IMR-90 (cell line): ENCODE measurements around the gene KLLN. TPM values are rescaled to one million over a fixed set of nuclear protein-coding genes. Genes with fewer than 3 reads are reported as not detected.

Experiments
- ATAC-seq: fragments of 200-7000 bp; cut with Tn5 transposase; 2 replicates; pipeline ENCODE4 v1.9.1; 2020; ENCODE audit warnings: low read depth, mild to moderate bottlenecking, moderate library complexity
- BruUV-seq: library from RNA; stranded (reverse); fragments of 400-500 nt; replicated peaks from 2 replicates; lab custom pipeline; 2021; lab: Mats Ljungman, UMichigan
- CTCF ChIA-PET: fragments of 300-600 bp; formaldehyde crosslinking; extraction: SDS; loops from one replicate; lab custom pipeline; 2021; ENCODE audit warnings: antibody characterized with exemption; lab: Yijun Ruan, JAX
- POLR2A ChIA-PET: fragments of 300-600 bp; sonication (Branson Sonifier 250); formaldehyde crosslinking; loops from one replicate; lab custom pipeline; 2022; ENCODE audit warnings: antibody characterized with exemption; ENCODE audit not compliant: unreplicated experiment; lab: Charles Lee
- DNase-seq: peaks from one replicate; pipeline ENCODE4 v3.0.0; 2013
- H2AFZ ChIP-seq: replicated peaks from 2 replicates; pipeline ENCODE3; 2013; ENCODE audit warnings: low read length, mild to moderate bottlenecking; ENCODE audit not compliant: poor library complexity
- H2AK5ac ChIP-seq: 2 replicates; pipeline ENCODE4 v1.6.1; 2013; ENCODE audit warnings: low read depth, low read length, inconsistent platforms
- H2AK9ac ChIP-seq: replicated peaks from 2 replicates; pipeline ENCODE3; 2013; ENCODE audit warnings: mild to moderate bottlenecking, low read depth, low read length, moderate library complexity; ENCODE audit not compliant: poor library complexity
- H2BK120ac ChIP-seq: 2 replicates; pipeline ENCODE4 v1.6.1; 2013; ENCODE audit warnings: low read depth, low read length, inconsistent platforms
- H2BK15ac ChIP-seq: 3 replicates; pipeline ENCODE4 v1.6.1; 2013; ENCODE audit warnings: low read depth, low read length, inconsistent platforms
- H2BK20ac ChIP-seq: 2 replicates; pipeline ENCODE4 v1.6.1; 2013; ENCODE audit warnings: low read depth, mild to moderate bottlenecking, inconsistent platforms, low read length, moderate library complexity
- H2BK5ac ChIP-seq: 2 replicates; pipeline ENCODE4 v1.6.1; 2013; ENCODE audit warnings: mild to moderate bottlenecking, low read depth, low read length, inconsistent platforms; ENCODE audit not compliant: poor library complexity, severe bottlenecking
- H3K14ac ChIP-seq: replicated peaks from 2 replicates; pipeline ENCODE4 v1.6.1; 2013; ENCODE audit warnings: low read depth, low read length, inconsistent platforms
- H3K18ac ChIP-seq: 2 replicates; pipeline ENCODE4 v1.6.1; 2013; ENCODE audit warnings: low read depth, low read length, control low read depth
- H3K23ac ChIP-seq: 2 replicates; pipeline ENCODE4 v1.6.1; 2013; ENCODE audit warnings: low read depth, low read length, inconsistent platforms
- H3K27ac ChIP-seq: 2 replicates; pipeline ENCODE4 v1.5.1; 2013; ENCODE audit warnings: mild to moderate bottlenecking, control low read depth, low read length; ENCODE audit not compliant: insufficient read depth
- H3K27me3 ChIP-seq: 2 replicates; pipeline ENCODE4 v1.6.1; 2013; ENCODE audit warnings: low read length; ENCODE audit not compliant: control insufficient read depth, insufficient read depth
- H3K36me3 ChIP-seq: 2 replicates; pipeline ENCODE4 v1.6.1; 2013; ENCODE audit warnings: low read length, mixed read lengths; ENCODE audit not compliant: control insufficient read depth, insufficient read depth
- H3K4ac ChIP-seq: 2 replicates; pipeline ENCODE4 v1.6.1; 2013; ENCODE audit warnings: low read depth, low read length, inconsistent platforms
- H3K4me1 ChIP-seq: 2 replicates; pipeline ENCODE4 v1.6.1; 2013; ENCODE audit warnings: low read length, mixed read lengths; ENCODE audit not compliant: control insufficient read depth, insufficient read depth
- H3K4me2 ChIP-seq: 2 replicates; pipeline ENCODE4 v1.6.1; 2013; ENCODE audit warnings: low read depth, mild to moderate bottlenecking, control low read depth, low read length, moderate library complexity
- H3K4me3 ChIP-seq: 2 replicates; pipeline ENCODE4 v1.5.1; 2013; ENCODE audit warnings: low read depth, mild to moderate bottlenecking, control low read depth, low read length, moderate library complexity; ENCODE audit not compliant: insufficient read depth
- H3K56ac ChIP-seq: 2 replicates; pipeline ENCODE4 v1.6.1; 2013; ENCODE audit warnings: low read length, inconsistent platforms; ENCODE audit not compliant: insufficient read depth; ENCODE audit errors: extremely low read depth
- H3K79me1 ChIP-seq, 2 experiments: 2 replicates each; pipeline ENCODE4 v1.6.1; 2013; ENCODE audit warnings: low read length in 2 of 2, inconsistent platforms in 1 of 2, low read depth in 1 of 2
- H3K9ac ChIP-seq: 2 replicates; pipeline ENCODE4 v1.6.1; 2013; ENCODE audit warnings: low read depth, low read length, control low read depth
- H3K9me1 ChIP-seq: 2 replicates; pipeline ENCODE4 v1.6.1; 2013; ENCODE audit warnings: low read length, inconsistent platforms; ENCODE audit not compliant: insufficient read depth
- H3K9me3 ChIP-seq: 2 replicates; pipeline ENCODE4 v1.6.1; 2013; ENCODE audit warnings: low read length; ENCODE audit not compliant: control insufficient read depth, insufficient read depth
- H4K20me1 ChIP-seq: 2 replicates; pipeline ENCODE4 v1.6.1; 2013; ENCODE audit warnings: low read length, inconsistent platforms; ENCODE audit not compliant: insufficient read depth
- H4K5ac ChIP-seq: 2 replicates; pipeline ENCODE4 v1.6.1; 2013; ENCODE audit warnings: mild to moderate bottlenecking, low read depth, low read length, control low read depth
- H4K8ac ChIP-seq, 2 experiments: 2 replicates each; pipeline ENCODE4 v1.6.1; 2013; ENCODE audit warnings: low read depth in 2 of 2, low read length in 2 of 2, control low read depth in 1 of 2, inconsistent platforms in 1 of 2
- H4K91ac ChIP-seq: 2 replicates; pipeline ENCODE4 v1.6.1; 2013; ENCODE audit warnings: low read depth, low read length, inconsistent platforms; ENCODE audit not compliant: insufficient read depth
- BHLHE40 ChIP-seq: fragments of 150-350 bp; IDR thresholded peaks from 2 replicates; pipeline ENCODE4 v1.6.1; 2016; ENCODE audit warnings: mild to moderate bottlenecking, low read depth, low read length
- CHD1 ChIP-seq: IDR thresholded peaks from 2 replicates; pipeline ENCODE4 v1.6.1; 2012; ENCODE audit warnings: low read depth, low read length, improper control_type of control experiment
- FOS ChIP-seq: fragments of 150-350 bp; IDR thresholded peaks from 2 replicates; pipeline ENCODE4 v1.6.1; 2016; ENCODE audit warnings: low read depth, low read length
- MAFK ChIP-seq: IDR thresholded peaks from 2 replicates; pipeline ENCODE4 v1.6.1; 2012; ENCODE audit warnings: low read depth, low read length, improper control_type of control experiment
- MAZ ChIP-seq: IDR thresholded peaks from 2 replicates; pipeline ENCODE4 v1.6.1; 2012; ENCODE audit warnings: low read depth, mild to moderate bottlenecking, low read length, improper control_type of control experiment, moderate library complexity, borderline replicate concordance
- MXI1 ChIP-seq: IDR thresholded peaks from 2 replicates; pipeline ENCODE4 v1.6.1; 2012; ENCODE audit warnings: low read depth, mild to moderate bottlenecking, low read length, moderate library complexity, borderline replicate concordance
- NFE2L2 ChIP-seq: fragments of 150-350 bp; IDR thresholded peaks from 2 replicates; pipeline ENCODE4 v1.6.1; 2016; ENCODE audit warnings: low read depth, mild to moderate bottlenecking, low read length
- POLR2A ChIP-seq: IDR thresholded peaks from 2 replicates; pipeline ENCODE4 v1.6.1; 2012; ENCODE audit warnings: mild to moderate bottlenecking, low read depth, low read length
- RAD21 ChIP-seq: IDR thresholded peaks from 2 replicates; pipeline ENCODE4 v1.6.1; 2012; ENCODE audit warnings: low read length, improper control_type of control experiment
- RCOR1 ChIP-seq: IDR thresholded peaks from 2 replicates; pipeline ENCODE4 v1.6.1; 2012; ENCODE audit warnings: mild to moderate bottlenecking, low read length, improper control_type of control experiment; ENCODE audit not compliant: insufficient replicate concordance
- RFX5 ChIP-seq: IDR thresholded peaks from 2 replicates; pipeline ENCODE4 v1.8.0; 2012; ENCODE audit warnings: low read depth, mild to moderate bottlenecking, low read length, moderate library complexity
- SMC3 ChIP-seq: fragments of 150-350 bp; IDR thresholded peaks from 2 replicates; pipeline ENCODE4 v1.6.1; 2016; ENCODE audit warnings: low read depth, mild to moderate bottlenecking, antibody characterized with exemption, low read length, moderate library complexity
- WGBS, 2 experiments: methylation state at CpG; one replicate each; pipeline versions ENCODE4 v1.1.5 to v1.1.7; 2013; ENCODE audit warnings: missing lambda C conversion rate in 2 of 2; ENCODE audit not compliant: insufficient read length in 1 of 2; ENCODE audit errors: extremely low coverage in 2 of 2; 5-methylcytosine and 5-hydroxymethylcytosine counted together
- dilution Hi-C: fragments of 300-500 bp; cut with HindIII; formaldehyde crosslinking; loops from one replicate; pipeline ENCODE4 v1.14.3; 2018; ENCODE audit warnings: low sequenced_read_pairs; ENCODE audit not compliant: unreplicated experiment
- in situ Hi-C: fragments of 300-500 bp; cut with MboI; formaldehyde crosslinking; loops from 3 replicates; pipeline ENCODE4 v1.14.3; 2019; ENCODE audit warnings: low sequenced_read_pairs, inconsistent platforms, mixed read lengths
- intact Hi-C: fragments of 100-400 bp; cut with micrococcal nuclease; formaldehyde crosslinking; loops from 2 replicates; pipeline ENCODE4 v1.10.0; 2022
- polyA plus RNA-seq, 3 experiments: library from polyadenylated mRNA; depleted of rRNA; stranded (reverse); fragments of >200 nt; gene quantifications; 2 replicates each; pipeline ENCODE4 v1.2.3, GENCODE V29; 2012; ENCODE audit warnings: low replicate concordance in 1 of 3
- total RNA-seq: library from RNA; depleted of rRNA; stranded (reverse); fragments of >200 nt; gene quantifications from 2 replicates; pipeline ENCODE4 v1.2.3, GENCODE V29; 2012
- TF ChIP-seq, protein P1 (sequence below): fragments of 150-350 bp; IDR thresholded peaks from 2 replicates; pipeline ENCODE4 v1.6.1; 2016; ENCODE audit warnings: low read depth, mild to moderate bottlenecking, low read length, moderate library complexity, borderline replicate concordance
- TF ChIP-seq, protein P2 (sequence below): conservative IDR thresholded peaks from 2 replicates; pipeline ENCODE4 v1.5.1; 2012; ENCODE audit warnings: mild to moderate bottlenecking, low read depth, low read length, improper control_type of control experiment

KLLN gene
- total and polyA plus RNA-seq, 2 of the 4 experiments (the other 2 are of a cell fraction) = 0.36 TPM

DNA sequence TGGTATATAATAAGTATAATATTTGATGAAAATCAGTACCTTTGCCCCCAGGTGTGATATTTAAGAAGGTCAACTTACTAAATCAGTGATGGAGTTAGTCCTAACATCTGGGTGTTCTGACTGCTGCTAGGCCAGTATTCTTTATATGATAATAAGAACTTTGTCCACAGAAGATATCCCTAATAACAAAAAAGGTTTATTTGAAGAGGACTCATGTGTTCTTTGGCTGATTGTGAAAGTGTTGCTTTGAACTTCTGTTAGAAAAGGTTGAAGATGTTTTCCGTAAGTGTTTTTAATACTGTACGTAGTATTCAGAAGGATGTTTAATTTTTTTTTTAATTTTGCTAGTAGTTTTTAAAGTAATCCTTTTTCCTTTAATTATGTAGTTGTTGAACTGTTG lies 10.3 kb upstream of the KLLN start:
- no peak for ATAC-seq
- dilution Hi-C loops (no loop called here), in situ Hi-C loops (no loop called here), intact Hi-C loops (no loop called here)
- Histone ChIP-seq H3K23ac (no peak overlapping the region), H3K18ac (no peak overlapping the region), H2AK9ac (no peak overlapping the region), H2AFZ (no peak overlapping the region), H3K79me1 (peaks cover 0 to 31% of the 10 kb centered on the region in 2 experiments; a peak in 2 of 4 replicates), H3K4ac (no peak overlapping the region), H3K36me3 (peaks cover 5% of the 10 kb centered on the region), H4K20me1 (peaks cover 58% of the 10 kb centered on the region), H3K9ac (no peak overlapping the region), H3K56ac (no peak overlapping the region), H4K8ac (no peak overlapping the region), H4K91ac (no peak overlapping the region), H2BK5ac (no peak overlapping the region), H4K5ac (no peak overlapping the region), H3K4me2 (no peak overlapping the region), H2BK15ac (no peak overlapping the region), H2BK20ac (no peak overlapping the region), H3K9me1 (peaks cover 9% of the 10 kb centered on the region; the same call in 1 of the 2 replicates), H3K27ac (no peak overlapping the region), H2AK5ac (no peak overlapping the region), H3K9me3 (no peaks in the 10 kb centered on the region), H3K27me3 (no peaks in the 10 kb centered on the region), H3K4me1 (peaks cover 3% of the 10 kb centered on the region), H3K14ac (no peak overlapping the region), H2BK120ac (no peak overlapping the region), H3K4me3 (no peak overlapping the region)
- BruUV-seq = no TSS peak
- CTCF ChIA-PET = no interaction called here
- WGBS, 2 experiments = no CpG with 5 or more reads among the region's 2 CpGs
- no peak for TF ChIP-seq NFE2L2
- TF ChIP-seq MXI1 = no peak
- TF ChIP-seq MAFK = no peak
- TF ChIP-seq CHD1 = no peak
- no peak for TF ChIP-seq FOS
- no peak for TF ChIP-seq RCOR1
- TF ChIP-seq MAZ = no peak
- no peak for TF ChIP-seq RAD21
- TF ChIP-seq, protein P1, sequence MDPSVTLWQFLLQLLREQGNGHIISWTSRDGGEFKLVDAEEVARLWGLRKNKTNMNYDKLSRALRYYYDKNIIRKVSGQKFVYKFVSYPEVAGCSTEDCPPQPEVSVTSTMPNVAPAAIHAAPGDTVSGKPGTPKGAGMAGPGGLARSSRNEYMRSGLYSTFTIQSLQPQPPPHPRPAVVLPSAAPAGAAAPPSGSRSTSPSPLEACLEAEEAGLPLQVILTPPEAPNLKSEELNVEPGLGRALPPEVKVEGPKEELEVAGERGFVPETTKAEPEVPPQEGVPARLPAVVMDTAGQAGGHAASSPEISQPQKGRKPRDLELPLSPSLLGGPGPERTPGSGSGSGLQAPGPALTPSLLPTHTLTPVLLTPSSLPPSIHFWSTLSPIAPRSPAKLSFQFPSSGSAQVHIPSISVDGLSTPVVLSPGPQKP = no peak
- no peak for TF ChIP-seq SMC3
- TF ChIP-seq, protein P2, sequence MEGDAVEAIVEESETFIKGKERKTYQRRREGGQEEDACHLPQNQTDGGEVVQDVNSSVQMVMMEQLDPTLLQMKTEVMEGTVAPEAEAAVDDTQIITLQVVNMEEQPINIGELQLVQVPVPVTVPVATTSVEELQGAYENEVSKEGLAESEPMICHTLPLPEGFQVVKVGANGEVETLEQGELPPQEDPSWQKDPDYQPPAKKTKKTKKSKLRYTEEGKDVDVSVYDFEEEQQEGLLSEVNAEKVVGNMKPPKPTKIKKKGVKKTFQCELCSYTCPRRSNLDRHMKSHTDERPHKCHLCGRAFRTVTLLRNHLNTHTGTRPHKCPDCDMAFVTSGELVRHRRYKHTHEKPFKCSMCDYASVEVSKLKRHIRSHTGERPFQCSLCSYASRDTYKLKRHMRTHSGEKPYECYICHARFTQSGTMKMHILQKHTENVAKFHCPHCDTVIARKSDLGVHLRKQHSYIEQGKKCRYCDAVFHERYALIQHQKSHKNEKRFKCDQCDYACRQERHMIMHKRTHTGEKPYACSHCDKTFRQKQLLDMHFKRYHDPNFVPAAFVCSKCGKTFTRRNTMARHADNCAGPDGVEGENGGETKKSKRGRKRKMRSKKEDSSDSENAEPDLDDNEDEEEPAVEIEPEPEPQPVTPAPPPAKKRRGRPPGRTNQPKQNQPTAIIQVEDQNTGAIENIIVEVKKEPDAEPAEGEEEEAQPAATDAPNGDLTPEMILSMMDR = no peak
- TF ChIP-seq POLR2A = no peak
- no peak for TF ChIP-seq BHLHE40
- no peak for TF ChIP-seq RFX5
- no peak for DNase-seq
- POLR2A ChIA-PET = interaction anchor here (0.6 kb wide), 1 partner anchor 670 kb away, joined by 3 read pairs; no protein-coding TSS in a partner anchor
